ENCODE data around the gene BLVRA.
"Not testable (repeated sequence)": the region's sequence is repeated elsewhere in the genome, so short reads cannot be mapped to it uniquely, and the experiment has no call there.

The BLVRA gene

DNA sequence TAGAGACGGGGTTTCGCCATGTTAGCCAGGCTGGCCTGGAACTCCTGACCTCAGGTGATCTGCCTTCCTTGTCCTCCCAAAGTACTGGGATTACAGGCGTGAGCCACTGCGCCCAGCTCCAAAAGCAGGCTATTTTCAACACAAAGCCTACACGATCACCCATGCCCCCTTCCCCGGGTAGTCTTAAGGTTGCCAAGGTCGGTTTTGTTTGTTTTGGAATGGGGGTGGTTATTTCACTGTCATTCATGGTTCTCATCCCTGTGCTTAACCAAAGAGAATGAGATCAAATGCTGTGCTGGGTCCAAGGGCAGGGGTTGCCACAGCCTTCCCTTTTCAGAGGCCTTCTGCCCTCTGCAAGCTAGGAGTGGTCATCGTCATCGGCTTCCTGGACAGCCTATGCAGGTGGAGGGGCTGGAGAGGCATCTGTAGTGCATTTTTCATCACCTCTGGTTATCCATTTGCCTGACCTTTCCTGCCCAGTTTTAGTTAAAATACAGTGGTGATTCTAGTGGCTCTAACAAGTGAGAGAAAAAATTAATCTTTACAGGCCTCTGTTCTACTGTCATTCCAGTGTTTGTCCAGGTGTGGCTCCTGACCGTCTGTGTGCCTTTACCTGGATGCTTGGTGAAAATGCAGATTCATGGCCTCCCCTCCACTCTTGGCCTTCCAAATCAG is 11.4 kb downstream of the BLVRA start:
- DNase-seq (ENCODE audit: low read depth) = no peak
- TF ChIP-seq, protein P1, sequence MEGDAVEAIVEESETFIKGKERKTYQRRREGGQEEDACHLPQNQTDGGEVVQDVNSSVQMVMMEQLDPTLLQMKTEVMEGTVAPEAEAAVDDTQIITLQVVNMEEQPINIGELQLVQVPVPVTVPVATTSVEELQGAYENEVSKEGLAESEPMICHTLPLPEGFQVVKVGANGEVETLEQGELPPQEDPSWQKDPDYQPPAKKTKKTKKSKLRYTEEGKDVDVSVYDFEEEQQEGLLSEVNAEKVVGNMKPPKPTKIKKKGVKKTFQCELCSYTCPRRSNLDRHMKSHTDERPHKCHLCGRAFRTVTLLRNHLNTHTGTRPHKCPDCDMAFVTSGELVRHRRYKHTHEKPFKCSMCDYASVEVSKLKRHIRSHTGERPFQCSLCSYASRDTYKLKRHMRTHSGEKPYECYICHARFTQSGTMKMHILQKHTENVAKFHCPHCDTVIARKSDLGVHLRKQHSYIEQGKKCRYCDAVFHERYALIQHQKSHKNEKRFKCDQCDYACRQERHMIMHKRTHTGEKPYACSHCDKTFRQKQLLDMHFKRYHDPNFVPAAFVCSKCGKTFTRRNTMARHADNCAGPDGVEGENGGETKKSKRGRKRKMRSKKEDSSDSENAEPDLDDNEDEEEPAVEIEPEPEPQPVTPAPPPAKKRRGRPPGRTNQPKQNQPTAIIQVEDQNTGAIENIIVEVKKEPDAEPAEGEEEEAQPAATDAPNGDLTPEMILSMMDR (IDR thresholded peaks at IDR 0.05; ENCODE audit: control insufficient read depth, extremely low read depth, insufficient read depth) = no peak
- no peak overlapping the region for H3K4me3 ChIP-seq (ENCODE audit: low read depth, low read length)

DNA sequence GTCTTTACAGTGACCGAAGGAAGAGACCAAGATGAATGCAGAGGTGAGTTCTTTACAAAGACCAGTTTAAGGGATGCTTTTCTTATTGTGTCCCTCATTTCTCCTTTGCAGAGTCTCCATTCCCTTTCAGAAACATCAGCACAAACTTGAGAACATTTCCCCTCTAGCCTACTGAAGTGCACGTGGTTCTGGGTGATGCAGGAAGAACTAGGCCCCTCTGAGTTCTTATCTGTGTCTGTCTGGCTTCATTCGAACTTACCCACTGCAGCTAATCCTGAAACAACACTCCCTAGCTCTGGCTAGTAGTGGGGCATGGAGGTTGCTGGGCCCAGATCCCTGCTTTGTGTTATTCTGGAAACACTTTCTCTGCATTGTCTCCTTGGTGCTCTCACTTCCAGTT is 12.6 kb downstream of the BLVRA start:
- no peak for DNase-seq (ENCODE audit: low read depth)
- no peak overlapping the region for H3K4me3 ChIP-seq (ENCODE audit: low read depth, low read length)
- TF ChIP-seq, protein P1 (IDR thresholded peaks at IDR 0.05; ENCODE audit: control insufficient read depth, extremely low read depth, insufficient read depth) = no peak

DNA sequence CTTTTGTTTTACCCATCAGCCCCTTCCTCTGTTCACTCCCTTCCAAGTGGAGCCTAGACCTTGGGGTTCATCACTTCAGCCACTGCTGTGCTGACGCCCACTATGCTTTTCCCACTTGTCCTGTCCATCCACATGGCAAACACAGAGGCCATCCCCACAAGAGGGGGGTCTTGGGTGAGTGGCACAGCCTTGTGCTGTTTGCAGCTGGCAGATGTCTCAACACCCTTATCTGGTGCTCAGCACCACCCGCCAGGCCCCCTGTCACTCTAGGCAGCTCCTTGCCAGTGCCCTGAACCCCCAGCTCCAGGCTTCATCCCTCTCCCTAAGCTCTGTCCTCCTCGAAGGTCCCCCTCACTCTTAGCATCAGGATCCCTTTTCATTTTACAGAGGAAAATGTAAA is 13.1 kb downstream of the BLVRA start:
- DNase-seq (ENCODE audit: low read depth) = no peak
- TF ChIP-seq, protein P1 (IDR thresholded peaks at IDR 0.05; ENCODE audit: control insufficient read depth, extremely low read depth, insufficient read depth) = no peak
- no peak overlapping the region for H3K4me3 ChIP-seq (ENCODE audit: low read depth, low read length)

DNA sequence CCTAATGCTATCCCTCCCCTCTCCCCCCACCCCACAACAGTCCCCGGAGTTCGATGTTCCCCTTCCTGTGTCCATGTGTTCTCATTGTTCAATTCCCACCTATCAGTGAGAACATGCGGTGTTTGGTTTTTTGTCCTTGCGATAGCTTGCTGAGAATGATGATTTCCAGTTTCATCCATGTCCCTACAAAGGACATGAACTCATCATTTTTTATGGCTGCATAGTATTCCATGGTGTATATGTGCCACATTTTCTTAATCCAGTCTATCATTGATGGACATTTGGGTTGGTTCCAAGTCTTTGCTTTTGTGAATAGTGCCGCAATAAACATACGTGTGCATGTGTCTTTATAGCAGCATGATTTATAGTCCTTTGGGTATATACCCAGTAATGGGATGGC is 14.8 kb downstream of the BLVRA start:
- DNase-seq (ENCODE audit: low read depth); H3K4me3 ChIP-seq (ENCODE audit: low read depth, low read length): not testable (repeated sequence)

DNA sequence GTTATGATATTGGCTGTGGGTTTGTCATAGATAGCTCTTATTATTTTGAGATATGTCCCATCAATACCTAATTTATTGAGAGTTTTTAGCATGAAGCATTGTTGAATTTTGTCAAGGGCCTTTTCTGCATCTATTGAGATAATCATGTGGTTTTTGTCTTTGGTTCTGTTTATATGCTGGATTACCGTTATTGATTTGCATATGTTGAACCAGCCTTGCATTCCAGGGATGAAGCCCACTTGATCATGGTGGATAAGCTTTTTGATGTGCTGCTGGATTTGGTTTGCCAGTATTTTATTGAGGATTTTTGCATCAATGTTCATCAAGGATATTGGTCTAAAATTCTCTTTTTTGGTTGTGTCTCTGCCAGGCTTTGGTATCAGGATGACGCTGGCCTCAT is 16.8 kb downstream of the BLVRA start:
- H3K4me3 ChIP-seq (ENCODE audit: low read depth, low read length); DNase-seq (ENCODE audit: low read depth): not testable (repeated sequence)

DNA sequence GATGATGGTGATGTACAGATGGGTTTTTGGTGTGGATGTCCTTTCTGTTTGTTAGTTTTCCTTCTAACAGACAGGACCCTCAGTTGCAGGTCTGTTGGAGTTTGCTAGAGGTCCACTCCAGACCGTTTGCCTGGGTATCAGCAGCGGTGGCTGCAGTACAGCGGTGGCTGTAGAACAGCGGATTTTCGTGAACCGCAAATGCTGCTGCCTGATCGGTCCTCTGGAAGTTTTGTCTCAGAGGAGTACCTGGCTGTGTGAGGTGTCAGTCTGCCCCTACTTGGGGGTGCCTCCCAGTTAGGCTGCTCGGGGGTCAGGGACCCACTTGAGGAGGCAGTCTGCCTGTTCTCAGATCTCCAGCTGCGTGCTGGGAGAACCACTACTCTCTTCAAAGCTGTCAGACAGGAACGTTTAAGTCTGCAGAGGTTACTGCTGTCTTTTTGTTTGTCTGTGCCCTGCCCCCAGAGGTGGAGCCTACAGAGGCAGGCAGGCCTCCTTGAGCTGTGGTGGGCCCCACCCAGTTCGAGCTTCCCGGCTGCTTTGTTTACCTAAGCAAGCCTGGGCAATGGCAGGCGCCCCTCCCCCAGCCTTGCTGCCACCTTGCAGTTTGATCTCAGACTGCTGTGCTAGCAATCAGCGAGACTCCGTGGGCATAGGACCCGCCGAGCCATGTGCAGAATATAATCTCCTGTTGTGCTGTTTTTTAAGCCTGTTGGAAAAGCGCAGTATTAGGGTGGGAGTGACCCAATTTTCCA is 20.0 kb downstream of the BLVRA start:
- DNase-seq (ENCODE audit: low read depth); H3K4me3 ChIP-seq (ENCODE audit: low read depth, low read length): not testable (repeated sequence)

DNA sequence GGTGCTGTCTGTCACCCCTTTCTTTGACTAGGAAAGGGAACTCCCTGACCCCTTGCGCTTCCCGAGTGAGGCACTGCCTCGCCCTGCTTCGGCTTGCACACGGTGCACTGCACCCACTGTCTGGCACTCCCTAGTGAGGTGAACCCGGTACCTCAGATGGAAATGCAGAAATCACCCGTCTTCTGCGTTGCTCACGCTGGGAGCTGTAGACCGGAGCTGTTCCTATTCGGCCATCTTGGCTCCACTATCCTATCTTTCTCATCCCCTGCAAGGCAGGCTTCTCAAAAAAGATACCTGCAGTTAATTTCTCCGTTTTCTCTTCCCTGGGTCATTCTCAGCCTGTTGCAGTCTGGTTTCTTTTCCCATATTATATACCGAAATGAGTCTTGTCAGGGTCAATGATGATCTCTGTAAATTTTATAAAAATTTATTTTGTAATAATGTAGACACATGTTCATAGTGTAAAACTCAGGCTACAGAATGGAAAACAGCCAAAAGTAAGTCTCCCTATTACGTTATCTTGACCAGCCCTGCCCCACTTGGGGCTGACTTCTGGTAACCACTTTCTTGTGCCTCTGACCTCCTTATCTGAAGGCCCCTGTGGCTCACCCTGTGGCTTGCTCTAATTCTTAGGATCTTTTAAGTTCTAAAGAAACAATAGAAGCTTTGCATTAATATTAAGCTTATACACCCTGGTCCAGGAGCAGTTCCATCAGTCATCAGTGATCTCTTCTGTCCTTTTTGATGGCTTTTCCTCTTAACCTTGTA is 20.7 kb downstream of the BLVRA start:
- no peak overlapping the region for H3K4me3 ChIP-seq (ENCODE audit: low read depth, low read length)
- TF ChIP-seq, protein P1 (IDR thresholded peaks at IDR 0.05; ENCODE audit: control insufficient read depth, extremely low read depth, insufficient read depth) = no peak
- no peak for DNase-seq (ENCODE audit: low read depth)

DNA sequence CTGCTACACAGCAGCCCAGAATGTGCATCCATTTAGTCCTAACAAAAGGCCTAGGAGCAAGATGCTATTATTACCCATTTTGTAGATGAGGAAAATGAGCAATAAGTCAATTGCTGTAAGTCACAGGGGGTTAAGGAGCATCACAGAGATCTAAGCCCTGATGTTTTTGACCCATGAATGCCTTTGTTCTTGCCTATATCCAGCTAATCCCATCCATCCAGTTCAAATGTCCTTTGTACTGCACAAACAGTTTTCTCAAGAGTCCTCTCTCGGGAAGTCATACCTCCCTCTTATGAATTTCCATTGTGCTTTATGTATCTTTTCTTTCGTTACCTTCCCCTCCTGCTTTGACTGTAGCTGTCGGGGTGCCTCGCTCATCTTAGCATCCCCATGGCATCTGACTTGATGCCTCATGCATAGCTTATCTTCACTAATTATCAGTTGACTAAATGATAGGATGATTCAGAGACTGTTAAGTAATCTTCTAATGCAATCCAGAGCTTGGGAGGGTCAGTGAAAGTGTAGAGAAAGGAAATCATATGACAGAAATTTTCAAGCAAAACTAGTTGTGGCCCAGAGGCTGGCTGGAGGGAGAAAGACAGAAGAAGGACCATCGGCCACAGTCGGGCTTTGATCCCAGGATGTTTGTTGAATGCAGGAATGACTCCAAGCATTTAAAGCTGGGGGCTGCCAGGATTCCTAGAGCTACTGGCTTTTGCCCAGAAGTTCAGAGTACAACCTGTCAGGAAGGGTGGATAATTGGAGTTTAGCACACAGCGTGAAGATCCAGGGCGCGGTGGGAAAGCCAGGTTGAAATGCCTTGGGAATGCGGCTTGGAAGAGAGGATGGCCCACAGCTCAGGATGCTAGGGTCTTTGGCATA is 23.5 kb downstream of the BLVRA start:
- DNase-seq (ENCODE audit: low read depth) = no peak
- no peak overlapping the region for H3K4me3 ChIP-seq (ENCODE audit: low read depth, low read length)
- TF ChIP-seq, protein P1 (IDR thresholded peaks at IDR 0.05; ENCODE audit: control insufficient read depth, extremely low read depth, insufficient read depth) = no peak
